Esophagus squamous epithelium (tissue), 5 donors: ENCODE results near the gene TENT4B. TPM values are rescaled to one million over a fixed set of nuclear protein-coding genes. Genes with fewer than 3 reads are reported as not detected.

Experiments used
- DNase-seq: peaks from one replicate; lab custom pipeline; 2025; lab: John Stamatoyannopoulos, UW
- H3K27ac ChIP-seq, 4 donors: fragments of 200-600 bp; sonication (generic); one replicate each; pipeline ENCODE4 v1.5.1; 2016 to 2019; ENCODE audit warnings: mild to moderate bottlenecking in 1 of 4
- H3K27me3 ChIP-seq, 4 donors: fragments of 200-600 bp; sonication (generic); 1 replicate in 3 of 4; 2 replicates in 1 of 4; pipeline versions ENCODE4 v1.5.1 to v1.6.0; 2017 to 2021; ENCODE audit warnings: antibody characterized with exemption in 1 of 4
- H3K36me3 ChIP-seq, 3 donors: fragments of 200-600 bp; sonication (generic); one replicate each; pipeline ENCODE4 v1.5.1; 2016 to 2019
- H3K4me1 ChIP-seq, 3 donors: fragments of 200-600 bp; sonication (generic); one replicate each; pipeline ENCODE4 v1.5.1; 2017 to 2019
- H3K4me3 ChIP-seq, 4 donors: fragments of 200-600 bp; sonication (generic); 1 replicate in 3 of 4; 2 replicates in 1 of 4; pipeline ENCODE4 v1.5.1; 2016 to 2019; ENCODE audit warnings: mild to moderate bottlenecking in 2 of 4, moderate library complexity in 1 of 4
- H3K9me3 ChIP-seq, 3 donors: fragments of 200-600 bp; sonication (generic); one replicate each; pipeline ENCODE4 v1.5.1; 2016 to 2019
- CTCF ChIP-seq, 6 experiments: fragments of 450-650 bp in 4 of 6; fragments of 200-600 bp in 2 of 6; sonication (generic) in 2 of 6; IDR thresholded peaks; one replicate each; pipeline ENCODE4 v1.5.1; 2016 to 2019; ENCODE audit warnings: antibody characterized with exemption in 6 of 6, mild to moderate bottlenecking in 4 of 6, moderate library complexity in 4 of 6
- POLR2A ChIP-seq, 4 donors: fragments of 450-650 bp; IDR thresholded peaks; one replicate each; pipeline ENCODE4 v1.6.1; 2017; ENCODE audit warnings: antibody characterized with exemption in 4 of 4, mild to moderate bottlenecking in 4 of 4, moderate library complexity in 3 of 4
- WGBS, 2 donors: methylation state at CpG; one replicate each; pipeline ENCODE4 v1.1.5; 2018; 5-methylcytosine and 5-hydroxymethylcytosine counted together
- intact Hi-C: fragments of 100-400 bp; cut with DNase I; formaldehyde crosslinking; loops from one replicate; pipeline ENCODE4 v1.15.0; 2022
- total RNA-seq, 4 donors: library from RNA; depleted of rRNA; stranded (reverse); fragments of >200 nt; gene quantifications; one replicate each; pipeline ENCODE4 v1.1.0, GENCODE V29; 2016
- donor health status: DM: yes; HTN: yes; CAD: no.

Gene TENT4B
- total RNA-seq, 4 donors from 2014 or later = 6.3 to 11.4 (median 8.4) TPM

- Histone ChIP-seq H3K27ac (peak overlapping the region in 1 of 4 donors; percentile 16), H3K36me3 (peaks cover 0 to 29% (median 5%) of the 10 kb centered on the region in 3 donors), H3K4me1 (peaks cover 0 to 52% (median 26%) of the 10 kb centered on the region in 3 donors), H3K4me3 (no peak overlapping the region), H3K9me3 (no peaks in the 10 kb centered on the region), H3K27me3 (no peaks in the 10 kb centered on the region)
- TF ChIP-seq POLR2A (IDR thresholded peaks at IDR 0.05) (no peak), CTCF (IDR thresholded peaks at IDR 0.05) (no peak)
- no peak for DNase-seq
- WGBS, 2 donors = 65 to 78% methylated on average over 6 to 7 of the region's 7 CpGs
- intact Hi-C loops = loop anchor here (10.0 kb wide), 2 partner anchors 145 to 185 kb away; partner anchors contain the start of gene CNEP1R1
Measured at GRCh38 chr16:50209546-50210265, 56.6 kb downstream of the TENT4B start.

- no peaks in the 10 kb centered on the region for H3K9me3 ChIP-seq
- peak overlapping the region in 2 of 4 donors; percentile 10 to 40 for H3K27ac ChIP-seq
- intact Hi-C loops = loop anchor here (10.0 kb wide), 2 partner anchors 144 to 186 kb away; partner anchors contain the start of gene CNEP1R1
- peaks cover 0 to 36% (median 5%) of the 10 kb centered on the region in 3 donors for H3K36me3 ChIP-seq
- no peaks in the 10 kb centered on the region for H3K27me3 ChIP-seq
- peaks cover 0 to 45% (median 22%) of the 10 kb centered on the region in 3 donors for H3K4me1 ChIP-seq
- no peak for TF ChIP-seq POLR2A (IDR thresholded peaks at IDR 0.05)
- TF ChIP-seq CTCF (IDR thresholded peaks at IDR 0.05) = peak; percentile 36 to 77 (median 58)
- no peak overlapping the region for H3K4me3 ChIP-seq
- WGBS, 2 donors = 54 to 65% methylated on average over 5 of the region's 5 CpGs
- no peak for DNase-seq
Measured at GRCh38 chr16:50210266-50211038, 57.3 kb downstream of the TENT4B start.

GRCh38 chr16:50213939-50214519 is 60.9 kb downstream of the TENT4B start:
- no peak overlapping the region for H3K4me3 ChIP-seq
- WGBS, 2 donors = 45 to 55% methylated on average over 4 of the region's 4 CpGs
- H3K9me3 ChIP-seq = no peaks in the 10 kb centered on the region
- H3K27me3 ChIP-seq = no peaks in the 10 kb centered on the region
- intact Hi-C loops = loop anchor here (10.0 kb wide), 2 partner anchors 141 to 189 kb away; partner anchors contain the start of gene CNEP1R1
- H3K4me1 ChIP-seq = peaks cover 0 to 24% (median 12%) of the 10 kb centered on the region in 3 donors
- no peak overlapping the region for H3K27ac ChIP-seq
- peaks cover 0 to 72% (median 10%) of the 10 kb centered on the region in 3 donors for H3K36me3 ChIP-seq
- no peak for DNase-seq
- TF ChIP-seq CTCF (IDR thresholded peaks at IDR 0.05) = peak; percentile 75 to 88 (median 81)
- TF ChIP-seq POLR2A (IDR thresholded peaks at IDR 0.05) = no peak

GRCh38 chr16:50215680-50216079 is 62.6 kb downstream of the TENT4B start:
- intact Hi-C loops = loop anchor here (10.0 kb wide), 2 partner anchors 139 to 191 kb away; partner anchors contain the start of gene CNEP1R1
- Histone ChIP-seq H3K4me3 (no peak overlapping the region), H3K4me1 (peaks cover 0 to 7% (median 3%) of the 10 kb centered on the region in 3 donors), H3K9me3 (no peaks in the 10 kb centered on the region), H3K36me3 (peaks cover 0 to 87% (median 10%) of the 10 kb centered on the region in 3 donors), H3K27me3 (no peaks in the 10 kb centered on the region), H3K27ac (no peak overlapping the region)
- 77 to 84% methylated on average over 4 of the region's 4 CpGs for WGBS, 2 donors
- no peak for TF ChIP-seq CTCF (IDR thresholded peaks at IDR 0.05)
- TF ChIP-seq POLR2A (IDR thresholded peaks at IDR 0.05) = no peak
- no peak for DNase-seq
